Calu3 (cell line): ENCODE measurements around the gene SHPK. TPM values are rescaled to one million over a fixed set of nuclear protein-coding genes. Genes with fewer than 3 reads are reported as not detected.

Experiments used
- total RNA-seq: library from RNA; stranded (reverse); gene quantifications from 2 replicates; pipeline ENCODE4 v1.2.3, GENCODE V29; 2022

SHPK gene
- total RNA-seq, 1 experiment from 2014 or later, result 9.4 TPM

Other genes starting within 250 kb of the SHPK start
- not detected in 2 replicates for gene OR3A2, start 249.9 kb downstream of the SHPK start, total RNA-seq
- gene OR1E1, start 237.8 kb downstream of the SHPK start, total RNA-seq, result not detected in 2 replicates
- not detected in 2 replicates for gene OR3A3, start 224.9 kb downstream of the SHPK start, total RNA-seq
- gene OR1E2, start 202.4 kb downstream of the SHPK start, total RNA-seq, result not detected in 2 replicates
- not detected in 2 replicates for gene SPATA22, start 164.4 kb downstream of the SHPK start, total RNA-seq
- not detected in 2 replicates for gene ASPA, start 160.3 kb downstream of the SHPK start, total RNA-seq
- gene TRPV3, start 78.4 kb downstream of the SHPK start, total RNA-seq, result 0.38 and 0.49 TPM in 2 replicates
- 9.7 and 10.1 TPM in 2 replicates for gene TRPV1, start 26.8 kb downstream of the SHPK start, total RNA-seq
- 5.1 TPM in 2 replicates for gene CTNS, start 510 bp upstream of the SHPK start, total RNA-seq
- gene TAX1BP3, start 32.3 kb upstream of the SHPK start, total RNA-seq, result 63.9 and 66.1 TPM in 2 replicates
- 38.2 and 42.9 TPM in 2 replicates for gene EMC6, start 32.6 kb upstream of the SHPK start, total RNA-seq
- gene P2RX5, start 59.9 kb upstream of the SHPK start, total RNA-seq, result 11.1 and 11.6 TPM in 2 replicates
- 11.8 and 13.4 TPM in 2 replicates for gene HASPIN, start 87.7 kb upstream of the SHPK start, total RNA-seq
- 8.4 and 14.7 TPM in 2 replicates for gene ITGAE, start 164.9 kb upstream of the SHPK start, total RNA-seq
- 25.4 and 26.9 TPM in 2 replicates for gene NCBP3, start 210.0 kb upstream of the SHPK start, total RNA-seq